Common myeloid progenitor, CD34-positive (primary cell): Measurements from ENCODE around the gene SLX4IP.
A peak's percentile ranks its signal among the peaks of the same experiment; 100 is the strongest.

Source experiments
- CTCF ChIA-PET: fragments of 350-600 bp; sonication (Branson Sonifier 250); formaldehyde crosslinking; loops from one replicate; lab custom pipeline; 2021; ENCODE audit warnings: antibody characterized with exemption; lab: Charles Lee
- POLR2A ChIA-PET: fragments of 350-600 bp; sonication (Branson Sonifier 250); formaldehyde crosslinking; loops from one replicate; lab custom pipeline; 2021; ENCODE audit warnings: antibody characterized with exemption; lab: Charles Lee
- DNase-seq, 3 donors: peaks; one replicate each; pipeline versions ENCODE4 v3.0.0 to v3.0.0-alpha.2; 2013
- H3K27ac ChIP-seq, 2 experiments: 1 replicate in 1 of 2; 2 replicates in 1 of 2; pipeline ENCODE4 v1.7.0; 2013; ENCODE audit warnings: inconsistent platforms in 2 of 2, low read length in 2 of 2, mild to moderate bottlenecking in 2 of 2, low read depth in 1 of 2, moderate library complexity in 1 of 2; ENCODE audit not compliant: severe bottlenecking in 2 of 2, insufficient read depth in 1 of 2, poor library complexity in 1 of 2
- H3K27me3 ChIP-seq, 5 experiments: replicated peaks in 2 of 5; 1 replicate in 3 of 5; 2 replicates in 2 of 5; pipeline versions ENCODE4 v1.6.1 to v1.7.0; 2013; ENCODE audit warnings: low read length in 4 of 5, mild to moderate bottlenecking in 2 of 5, moderate library complexity in 2 of 5, inconsistent platforms in 1 of 5; ENCODE audit not compliant: insufficient read depth in 5 of 5, control insufficient read depth in 4 of 5
- H3K36me3 ChIP-seq, 4 experiments: 1 replicate in 2 of 4; 2 replicates in 2 of 4; pipeline versions ENCODE4 v1.6.1 to v1.7.0; 2013; ENCODE audit warnings: low read length in 3 of 4, control low read depth in 1 of 4, mild to moderate bottlenecking in 1 of 4; ENCODE audit not compliant: control insufficient read depth in 4 of 4, insufficient read depth in 4 of 4
- H3K4me1 ChIP-seq, 4 experiments: 1 replicate in 3 of 4; 2 replicates in 1 of 4; pipeline versions ENCODE4 v1.6.1 to v1.7.1; 2013; ENCODE audit warnings: low read length in 3 of 4, mild to moderate bottlenecking in 3 of 4, control low read depth in 1 of 4, inconsistent platforms in 1 of 4, moderate library complexity in 1 of 4; ENCODE audit not compliant: control insufficient read depth in 4 of 4, insufficient read depth in 4 of 4; ENCODE audit errors: control extremely low read depth in 1 of 4
- H3K4me3 ChIP-seq, 7 experiments: 1 replicate in 4 of 7; 2 replicates in 3 of 7; pipeline versions ENCODE4 v1.5.1 to v1.7.0; 2013; ENCODE audit warnings: mild to moderate bottlenecking in 7 of 7, low read length in 6 of 7, moderate library complexity in 6 of 7, inconsistent platforms in 2 of 7, low read depth in 2 of 7, control low read depth in 1 of 7; ENCODE audit not compliant: insufficient read depth in 4 of 7, control insufficient read depth in 1 of 7; ENCODE audit errors: extremely low read depth in 1 of 7
- H3K9me3 ChIP-seq, 5 experiments: 1 replicate in 4 of 5; 2 replicates in 1 of 5; pipeline versions ENCODE4 v1.6.1 to v1.7.1; 2013; ENCODE audit warnings: low read length in 4 of 5, mild to moderate bottlenecking in 2 of 5, inconsistent platforms in 1 of 5, low read depth in 1 of 5, moderate library complexity in 1 of 5; ENCODE audit not compliant: control insufficient read depth in 4 of 5, insufficient read depth in 2 of 5; ENCODE audit errors: control extremely low read depth in 1 of 5
- WGBS: methylation state at CpG from one replicate; pipeline ENCODE4 v1.1.5; 2013; ENCODE audit not compliant: insufficient coverage; 5-methylcytosine and 5-hydroxymethylcytosine counted together

SLX4IP gene

GRCh38 chr20:10595266-10595665 is 160.2 kb downstream of the SLX4IP start:
- WGBS: 100% methylated on average over 1 of the region's 2 CpGs
- DNase-seq: no peak
- no peak overlapping the region for H3K27ac ChIP-seq
- H3K9me3 ChIP-seq: no peaks in the 10 kb centered on the region
- H3K4me3 ChIP-seq: no peak overlapping the region
- no peaks in the 10 kb centered on the region for H3K4me1 ChIP-seq
- H3K27me3 ChIP-seq: no peaks in the 10 kb centered on the region
- POLR2A ChIA-PET: no interaction called here
- CTCF ChIA-PET: interaction anchor here (1.6 kb wide), 1 partner anchor 14 kb away, joined by 3 read pairs; no protein-coding TSS in a partner anchor
- H3K36me3 ChIP-seq: peaks cover 0 to 4% (median 3%) of the 10 kb centered on the region in 4 experiments

- no peak overlapping the region for H3K27ac ChIP-seq
- peak; percentile 10 to 69 (median 48) for DNase-seq
- no peak overlapping the region for H3K4me3 ChIP-seq
- H3K27me3 ChIP-seq: no peaks in the 10 kb centered on the region
- H3K4me1 ChIP-seq: no peaks in the 10 kb centered on the region
- POLR2A ChIA-PET: no interaction called here
- peaks cover 2 to 4% (median 3%) of the 10 kb centered on the region in 4 experiments for H3K36me3 ChIP-seq
- H3K9me3 ChIP-seq: no peaks in the 10 kb centered on the region
- WGBS: 53% methylated on average over 3 of the region's 3 CpGs
- CTCF ChIA-PET: interaction anchor here (1.6 kb wide), 1 partner anchor 13 kb away, joined by 3 read pairs; no protein-coding TSS in a partner anchor
These were observed 160.9 kb downstream of the SLX4IP start for GRCh38 chr20:10595985-10596384.

GRCh38 chr20:10596710-10597121 is 161.6 kb downstream of the SLX4IP start:
- CTCF ChIA-PET: no interaction called here
- POLR2A ChIA-PET: no interaction called here
- Histone ChIP-seq H3K4me3 (no peak overlapping the region), H3K9me3 (no peaks in the 10 kb centered on the region), H3K36me3 (peaks cover 3 to 5% (median 4%) of the 10 kb centered on the region in 4 experiments), H3K4me1 (no peaks in the 10 kb centered on the region), H3K27ac (no peak overlapping the region), H3K27me3 (no peaks in the 10 kb centered on the region)
- WGBS: 100% methylated on average over 3 of the region's 4 CpGs
- no peak for DNase-seq

GRCh38 chr20:10597637-10598036 is 162.5 kb downstream of the SLX4IP start:
- Histone ChIP-seq H3K27me3 (no peaks in the 10 kb centered on the region), H3K4me3 (no peak overlapping the region), H3K9me3 (no peaks in the 10 kb centered on the region), H3K36me3 (peaks cover 5 to 10% (median 7%) of the 10 kb centered on the region in 4 experiments), H3K27ac (no peak overlapping the region), H3K4me1 (no peaks in the 10 kb centered on the region)
- no CpG with 5 or more reads among the region's 1 CpG for WGBS
- no peak for DNase-seq
- POLR2A ChIA-PET: no interaction called here
- CTCF ChIA-PET: interaction anchor here (0.6 kb wide), 1 partner anchor 19 kb away, joined by 3 read pairs; no protein-coding TSS in a partner anchor

DNA sequence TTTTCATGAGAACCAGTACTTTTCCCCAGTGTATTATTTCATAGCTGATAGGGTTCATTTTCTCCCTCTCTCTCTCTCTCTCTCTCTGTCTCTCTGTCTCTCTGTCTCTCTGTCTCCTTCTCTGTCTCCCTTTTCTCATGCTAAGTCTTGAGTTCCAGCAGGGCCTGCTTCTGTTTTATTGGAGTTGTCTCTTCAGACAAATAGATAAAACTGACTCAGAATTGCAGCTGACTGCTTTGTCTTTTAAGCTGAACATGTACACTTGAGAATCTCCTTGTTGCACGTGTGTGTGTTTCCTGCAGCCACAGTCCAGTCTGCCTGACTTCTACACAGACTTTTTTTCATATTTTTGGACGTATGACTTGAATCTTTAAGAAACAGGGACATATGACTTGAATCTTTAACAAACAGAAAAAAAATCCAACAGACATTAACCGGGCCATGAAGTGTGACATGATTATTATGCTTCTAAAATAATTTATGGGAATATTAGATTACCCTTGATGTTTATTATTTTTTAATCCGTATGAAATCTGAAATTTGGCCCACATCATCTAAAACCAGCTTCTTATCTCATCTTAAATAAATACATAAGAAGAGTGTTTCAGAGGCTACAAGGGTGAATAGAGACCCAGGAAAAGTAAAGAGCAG is 167.2 kb downstream of the SLX4IP start:
- 100% methylated on average over 1 of the region's 4 CpGs for WGBS
- no peaks in the 10 kb centered on the region for H3K27me3 ChIP-seq
- POLR2A ChIA-PET: no interaction called here

GRCh38 chr20:10603378-10603777 is 168.3 kb downstream of the SLX4IP start:
- no peaks in the 10 kb centered on the region for H3K9me3 ChIP-seq
- no peak overlapping the region for H3K4me3 ChIP-seq
- no peak overlapping the region for H3K27ac ChIP-seq
- ChIA-PET CTCF (no interaction called here), POLR2A (no interaction called here)
- no peak for DNase-seq
- peaks cover 7 to 22% (median 13%) of the 10 kb centered on the region in 4 experiments for H3K36me3 ChIP-seq
- no peaks in the 10 kb centered on the region for H3K27me3 ChIP-seq
- no peaks in the 10 kb centered on the region for H3K4me1 ChIP-seq
- WGBS: 94% methylated on average over 2 of the region's 4 CpGs

More for the DNA sequence above, 167.2 kb downstream of the SLX4IP start:
- no peaks in the 10 kb centered on the region for H3K9me3 ChIP-seq
- H3K4me3 ChIP-seq: no peak overlapping the region
- no peaks in the 10 kb centered on the region for H3K4me1 ChIP-seq
- H3K27ac ChIP-seq: no peak overlapping the region
- CTCF ChIA-PET: no interaction called here
- peaks cover 7 to 23% (median 15%) of the 10 kb centered on the region in 4 experiments for H3K36me3 ChIP-seq
- no peak for DNase-seq

- CTCF ChIA-PET: no interaction called here
- H3K27ac ChIP-seq: no peak overlapping the region
These were observed 169.1 kb downstream of the SLX4IP start for GRCh38 chr20:10603971-10604864.

More at GRCh38 chr20:10603971-10604864, 169.1 kb downstream of the SLX4IP start:
- DNase-seq: no peak
- no peaks in the 10 kb centered on the region for H3K27me3 ChIP-seq
- no peaks in the 10 kb centered on the region for H3K9me3 ChIP-seq
- POLR2A ChIA-PET: no interaction called here
- H3K4me1 ChIP-seq: no peaks in the 10 kb centered on the region
- H3K4me3 ChIP-seq: no peak overlapping the region
- 96% methylated on average over 6 of the region's 8 CpGs for whole genome bisulfite sequencing
- peaks cover 4 to 22% (median 13%) of the 10 kb centered on the region in 4 experiments for H3K36me3 ChIP-seq
